T47D (cell line): ENCODE results near the gene BOD1.

Experiments
- DNase-seq, 2 experiments: peaks; one replicate each; pipeline versions ENCODE4 v3.0.0 to v3.0.0-alpha.2; 2011 to 2012; ENCODE audit warnings: low read depth in 1 of 2, low spot score in 1 of 2
- JUND ChIP-seq: IDR thresholded peaks from 2 replicates; pipeline ENCODE4 v1.6.1; 2012; ENCODE audit warnings: low read depth
- in situ Hi-C: cut with HindIII; loops from 2 replicates; pipeline ENCODE4 v1.10.0; 2016; ENCODE audit warnings: low sequenced_read_pairs, low pct_unique_long_range_greater_than_20kb

The BOD1 gene

DNA sequence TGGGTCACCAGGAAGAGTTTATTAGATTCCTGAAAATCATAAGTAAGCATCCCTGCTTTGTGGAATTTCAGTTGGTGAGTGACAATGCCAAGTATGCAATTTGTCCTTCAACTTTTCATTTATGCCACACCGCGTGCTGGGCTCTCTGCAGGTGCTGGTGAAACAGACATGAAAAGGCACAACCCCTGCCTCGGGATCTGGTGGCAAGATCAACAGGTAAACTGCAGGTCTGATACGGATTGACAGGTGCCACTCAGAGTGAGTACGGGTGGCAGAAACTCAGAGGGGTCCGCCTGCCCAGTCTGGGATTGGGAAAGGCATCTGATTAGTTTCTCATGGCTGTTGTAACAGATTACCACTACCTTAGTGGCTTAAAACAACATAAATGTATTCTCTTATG is 40.5 kb downstream of the BOD1 start:
- TF ChIP-seq JUND = no peak
- in situ Hi-C loops = no loop called here
- DNase-seq = no peak

DNA sequence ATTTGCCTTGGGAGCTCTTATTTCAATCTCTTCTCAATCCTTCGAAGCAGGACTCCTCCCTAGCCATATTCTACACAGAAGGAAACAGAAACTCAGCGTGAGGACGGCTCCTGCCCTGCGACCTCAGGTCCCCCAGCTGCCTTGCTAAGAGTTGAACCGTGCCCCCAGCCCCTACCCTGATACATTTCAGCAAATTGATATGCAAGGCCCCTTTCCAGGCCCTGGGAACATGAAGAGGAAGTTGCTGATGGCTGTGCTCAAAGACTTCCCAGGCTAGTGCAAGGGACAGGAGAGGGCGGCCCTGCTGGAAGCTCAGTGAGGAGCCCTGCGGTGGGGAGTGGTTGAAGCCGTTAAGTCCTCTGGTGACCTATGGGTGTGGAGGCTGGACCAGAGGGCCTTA is 41.5 kb downstream of the BOD1 start:
- DNase-seq = no peak
- TF ChIP-seq JUND = no peak
- in situ Hi-C loops = no loop called here

DNA sequence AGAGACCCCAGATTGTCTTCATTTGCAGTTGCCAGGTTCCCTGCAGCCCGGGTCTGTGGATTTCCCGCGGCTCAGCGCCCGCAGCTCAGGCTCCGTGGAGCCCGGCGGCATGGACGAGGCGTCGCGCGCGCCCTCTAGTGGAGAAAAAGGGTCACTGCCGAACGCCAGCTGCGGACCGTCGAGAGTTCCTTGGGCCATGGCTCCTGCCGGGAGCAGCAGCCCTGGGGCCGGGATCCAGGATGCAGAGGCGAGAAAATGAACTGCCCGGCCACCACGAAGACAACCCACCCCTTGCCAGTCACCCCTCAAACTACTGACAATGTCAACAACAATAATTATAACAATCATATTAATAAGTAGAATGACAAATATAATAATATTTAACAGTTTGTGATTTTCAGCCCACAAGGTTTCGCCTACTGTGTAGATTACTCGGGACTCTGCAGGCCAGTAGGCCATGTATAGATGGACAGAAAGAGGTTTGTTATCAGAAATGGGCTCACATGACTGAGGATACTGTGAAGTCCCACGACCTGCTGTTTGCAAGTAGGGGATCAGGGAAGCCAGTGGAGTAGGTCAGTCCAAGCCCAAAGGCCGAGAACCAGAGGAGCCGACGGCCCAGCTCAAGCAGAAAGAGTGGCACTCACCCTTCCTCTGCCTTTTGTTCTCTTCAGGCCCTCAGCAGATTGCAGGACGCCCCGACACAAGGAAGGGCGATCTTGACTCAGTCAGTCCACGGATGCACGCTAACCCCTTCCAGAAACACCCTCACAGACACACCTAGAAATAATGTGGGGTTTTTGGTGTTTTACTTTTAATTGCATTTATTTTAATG is 43.1 kb downstream of the BOD1 start:
- no peak for TF ChIP-seq JUND
- peak; percentile 51 to 90 for DNase-seq
- in situ Hi-C loops = no loop called here

DNA sequence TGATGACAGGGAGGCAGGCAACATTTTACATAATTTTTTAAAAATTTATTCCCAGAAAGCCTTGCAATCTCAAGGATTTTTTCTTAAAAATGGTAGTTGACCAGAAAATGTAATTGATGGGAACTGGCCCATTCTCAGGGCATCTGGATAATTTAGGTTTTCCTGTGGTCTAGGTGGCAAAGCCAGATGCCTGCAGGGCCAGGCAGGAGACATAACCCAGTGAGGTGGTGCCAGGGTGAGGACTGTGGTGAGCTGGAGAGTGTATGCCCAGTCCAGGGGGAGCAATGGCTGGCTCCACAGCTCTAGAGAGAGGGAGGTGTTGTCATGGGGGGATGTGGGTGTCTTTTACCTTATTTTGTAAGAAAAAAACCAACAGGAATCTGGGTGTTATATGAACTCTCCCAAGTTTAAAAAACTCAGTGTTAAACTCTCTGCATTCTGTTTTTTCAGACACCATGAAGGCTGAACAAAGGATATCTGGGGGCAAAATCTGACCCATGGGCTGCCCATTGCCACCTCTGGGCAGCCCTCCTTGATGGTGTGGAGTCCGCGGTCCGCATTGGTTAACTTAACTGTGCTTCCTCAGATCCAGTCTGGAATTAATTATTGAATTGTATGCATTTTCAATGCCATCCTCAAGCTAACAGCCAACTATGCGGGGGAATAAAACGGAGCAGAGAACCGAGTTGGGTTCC is 43.9 kb downstream of the BOD1 start:
- peak in 1 of 2 experiments; percentile 93 for DNase-seq
- no peak for TF ChIP-seq JUND
- in situ Hi-C loops = no loop called here

DNA sequence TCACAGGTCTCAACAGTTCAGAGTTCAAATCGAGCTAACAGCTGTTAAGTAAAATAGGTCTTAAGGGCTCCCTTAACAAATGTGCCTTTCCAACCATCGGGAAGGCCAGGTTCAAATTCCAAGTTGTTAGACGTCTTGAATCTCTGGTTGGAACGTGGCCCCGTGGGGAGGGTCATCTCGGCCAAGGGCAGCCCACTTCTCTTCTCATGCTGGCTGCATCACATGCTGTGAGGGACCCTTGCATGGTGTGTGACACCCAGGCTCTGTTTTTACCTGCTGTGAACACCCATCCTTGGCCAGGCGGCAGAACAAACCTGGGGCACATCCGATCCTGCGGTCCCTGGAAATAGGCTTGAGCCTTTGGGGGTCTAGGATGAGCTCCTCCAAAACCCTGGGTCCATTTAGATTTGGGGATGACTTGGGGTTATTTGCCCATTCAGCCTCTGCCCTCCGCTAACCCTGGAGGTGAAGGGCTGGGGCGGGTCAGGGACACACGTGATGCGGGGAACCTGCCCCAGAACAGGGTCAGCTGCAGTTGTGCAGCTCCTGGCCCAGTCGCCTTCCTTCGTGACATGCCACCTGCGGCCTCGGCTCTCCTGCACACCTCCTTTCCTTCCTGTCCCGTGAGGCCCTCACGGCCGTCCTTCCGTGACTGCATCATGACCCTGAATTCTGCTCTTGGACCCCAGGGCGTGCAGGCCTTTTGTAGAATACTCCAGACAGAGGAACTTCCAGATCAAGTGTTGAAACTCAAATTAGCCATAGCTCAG is 45.9 kb downstream of the BOD1 start:
- in situ Hi-C loops = no loop called here
- DNase-seq = no peak
- TF ChIP-seq JUND = no peak

DNA sequence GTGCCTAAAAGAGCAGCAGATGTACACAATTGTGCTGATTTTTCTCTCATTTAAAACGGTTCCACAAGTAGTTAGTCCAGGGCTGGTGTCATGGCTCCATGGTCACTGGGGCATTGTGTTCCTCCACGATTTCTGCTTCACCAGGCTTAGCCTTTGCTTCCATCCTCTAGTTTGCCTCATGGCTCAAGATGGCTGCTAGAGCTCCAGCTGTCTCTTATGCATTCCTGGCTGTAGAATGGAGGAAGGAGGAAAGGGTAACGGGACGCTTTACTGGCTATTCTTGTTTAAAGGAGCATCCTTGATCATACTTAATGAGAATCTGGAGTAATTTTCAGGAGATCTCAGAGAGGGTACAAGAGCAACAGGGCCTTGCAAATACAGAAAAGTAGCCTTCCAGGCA is 47.7 kb downstream of the BOD1 start:
- no peak for DNase-seq
- in situ Hi-C loops = no loop called here
- no peak for TF ChIP-seq JUND

DNA sequence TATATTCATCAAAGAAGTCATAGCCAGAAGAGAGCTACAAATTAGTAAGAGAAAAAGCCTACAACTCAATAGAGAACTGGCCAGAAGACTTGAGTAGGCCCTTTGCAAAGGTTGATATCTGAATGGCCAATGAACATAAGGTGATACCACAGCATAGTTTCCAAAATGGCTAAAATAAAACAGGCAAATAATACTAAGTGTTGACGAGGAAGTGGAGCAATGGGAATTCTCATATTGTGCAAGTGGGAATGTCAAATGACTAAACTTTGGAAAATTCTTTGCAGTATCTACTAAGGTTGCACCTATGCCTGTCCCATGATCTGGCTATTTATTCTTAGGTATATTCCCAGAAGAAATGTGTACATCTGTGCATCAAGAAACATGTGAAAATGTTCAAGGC is 48.3 kb downstream of the BOD1 start:
- no peak for TF ChIP-seq JUND
- in situ Hi-C loops = no loop called here
- no peak for DNase-seq

DNA sequence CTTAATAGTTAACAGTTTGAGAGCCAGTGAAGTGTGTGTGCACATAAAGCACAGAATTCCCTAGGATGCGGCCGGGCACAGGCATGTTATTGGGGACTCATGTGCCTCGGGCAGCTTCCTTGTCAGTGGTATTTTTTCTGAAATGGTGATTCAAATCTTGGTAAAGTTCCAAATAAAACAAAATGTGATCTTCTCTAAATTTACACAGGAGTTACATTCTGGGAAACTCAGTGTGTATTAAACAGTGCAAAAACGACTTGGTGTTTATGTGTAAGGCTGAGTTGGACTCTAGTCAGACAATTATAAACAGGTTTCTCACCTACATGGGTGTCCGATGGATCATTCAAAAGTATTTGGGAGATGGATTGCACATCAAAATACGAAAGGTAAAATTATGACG is 48.9 kb downstream of the BOD1 start:
- no peak; the same call in 1 of the 2 replicates for TF ChIP-seq JUND
- DNase-seq = peak; percentile 34 to 98
- in situ Hi-C loops = no loop called here

DNA sequence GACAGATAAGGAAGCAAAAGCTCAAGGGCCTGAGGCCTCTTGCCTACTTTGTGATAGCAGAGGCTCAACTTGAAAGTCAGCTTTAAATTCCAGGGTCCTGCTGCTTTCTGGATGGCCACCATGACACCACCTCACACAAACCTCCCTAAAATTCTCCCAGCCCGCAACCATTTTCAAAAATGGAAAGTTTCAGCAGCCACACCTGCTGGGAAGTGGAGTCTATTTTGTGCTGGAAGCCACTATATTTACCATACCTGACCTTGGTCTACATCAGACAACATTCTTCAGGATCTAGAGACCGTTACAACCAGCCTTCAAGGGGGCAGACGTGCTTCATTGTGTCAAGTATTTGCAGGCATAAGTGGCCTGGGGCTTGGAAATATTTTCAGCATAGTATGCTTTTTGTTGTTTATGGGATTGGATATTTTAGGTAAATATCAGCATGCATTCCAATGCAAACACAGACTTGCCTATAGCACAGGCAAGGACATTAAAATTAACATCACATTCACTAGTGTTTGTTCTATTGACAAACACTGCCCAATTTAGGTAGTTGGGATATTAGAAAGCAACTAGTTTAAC is 50.9 kb downstream of the BOD1 start:
- TF ChIP-seq JUND = peak; percentile 96; the same call in 1 of the 2 replicates
- in situ Hi-C loops = no loop called here
- peak in 1 of 2 experiments; percentile 99 for DNase-seq

DNA sequence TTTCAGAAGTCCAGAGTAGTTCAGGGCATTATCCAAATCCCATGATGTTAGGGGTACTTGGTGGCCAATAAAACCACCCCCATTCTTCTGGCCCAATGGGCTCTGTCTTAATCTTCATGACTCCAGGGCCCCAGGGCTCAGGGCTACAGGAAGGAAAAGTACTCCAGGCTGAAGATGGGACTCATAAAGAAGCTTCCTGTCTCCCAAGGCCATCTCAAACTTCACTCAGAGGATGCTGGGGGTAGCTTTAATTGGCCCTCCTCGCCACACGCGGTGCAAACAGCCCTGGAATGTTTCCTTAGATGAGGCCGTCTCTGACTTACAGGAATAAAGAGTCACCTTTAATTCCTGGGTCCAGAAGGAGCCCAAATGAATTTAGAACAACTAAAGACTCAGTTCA is 52.3 kb downstream of the BOD1 start:
- TF ChIP-seq JUND = no peak
- in situ Hi-C loops = no loop called here
- peak in 1 of 2 experiments; percentile 63 for DNase-seq

DNA sequence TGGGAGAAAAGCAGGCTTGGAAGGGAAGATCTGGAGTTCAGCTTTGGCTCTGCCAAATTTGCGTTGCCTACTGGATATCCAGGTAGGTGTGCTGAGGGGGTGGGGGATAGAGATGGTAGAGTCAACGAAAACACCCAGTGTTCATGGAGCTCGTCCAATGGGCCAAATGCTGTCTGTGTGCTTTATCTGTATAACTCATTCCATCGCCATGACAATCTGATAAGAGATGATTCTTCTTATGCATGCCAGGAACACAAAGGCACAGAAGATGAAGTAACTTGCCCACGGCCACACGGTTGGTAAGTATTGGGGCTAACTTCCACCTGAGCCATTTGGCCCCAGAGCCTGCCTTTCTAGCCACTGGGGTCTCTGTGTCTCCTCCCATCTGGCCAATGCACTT is 53.2 kb downstream of the BOD1 start:
- peak; percentile 86; the same call in 1 of the 2 replicates for TF ChIP-seq JUND
- in situ Hi-C loops = no loop called here
- DNase-seq = peak in 1 of 2 experiments; percentile 92

DNA sequence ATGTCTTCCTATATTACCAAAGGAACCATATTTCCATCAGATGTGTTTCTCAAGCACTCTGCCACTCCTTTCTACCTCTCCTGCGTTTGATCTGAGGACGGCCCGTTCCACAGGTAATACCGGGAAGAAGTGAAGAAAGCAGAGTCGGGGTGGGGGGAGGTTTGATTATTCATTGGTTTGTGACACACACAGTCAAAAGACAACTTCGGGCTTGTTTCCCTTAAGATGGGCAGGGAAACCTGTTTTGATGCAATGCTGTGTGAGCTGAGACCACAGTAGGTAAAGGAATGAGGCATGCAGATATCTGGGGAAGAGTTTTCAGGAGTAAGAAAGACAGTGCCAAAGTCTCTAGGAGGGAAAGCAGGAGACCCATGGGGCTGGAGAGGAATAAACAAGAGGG is 54.0 kb downstream of the BOD1 start:
- in situ Hi-C loops = no loop called here
- no peak for TF ChIP-seq JUND
- peak in 1 of 2 experiments; percentile 73 for DNase-seq
